ENCODE measurements around the gene PKD2L1.

Gene PKD2L1

GRCh38 chr10:100340948-100341847, 11.2 kb upstream of the PKD2L1 start:
- DNase-seq (ENCODE audit: extremely low read depth, low read depth) = no peak
- TF ChIP-seq, protein P1, sequence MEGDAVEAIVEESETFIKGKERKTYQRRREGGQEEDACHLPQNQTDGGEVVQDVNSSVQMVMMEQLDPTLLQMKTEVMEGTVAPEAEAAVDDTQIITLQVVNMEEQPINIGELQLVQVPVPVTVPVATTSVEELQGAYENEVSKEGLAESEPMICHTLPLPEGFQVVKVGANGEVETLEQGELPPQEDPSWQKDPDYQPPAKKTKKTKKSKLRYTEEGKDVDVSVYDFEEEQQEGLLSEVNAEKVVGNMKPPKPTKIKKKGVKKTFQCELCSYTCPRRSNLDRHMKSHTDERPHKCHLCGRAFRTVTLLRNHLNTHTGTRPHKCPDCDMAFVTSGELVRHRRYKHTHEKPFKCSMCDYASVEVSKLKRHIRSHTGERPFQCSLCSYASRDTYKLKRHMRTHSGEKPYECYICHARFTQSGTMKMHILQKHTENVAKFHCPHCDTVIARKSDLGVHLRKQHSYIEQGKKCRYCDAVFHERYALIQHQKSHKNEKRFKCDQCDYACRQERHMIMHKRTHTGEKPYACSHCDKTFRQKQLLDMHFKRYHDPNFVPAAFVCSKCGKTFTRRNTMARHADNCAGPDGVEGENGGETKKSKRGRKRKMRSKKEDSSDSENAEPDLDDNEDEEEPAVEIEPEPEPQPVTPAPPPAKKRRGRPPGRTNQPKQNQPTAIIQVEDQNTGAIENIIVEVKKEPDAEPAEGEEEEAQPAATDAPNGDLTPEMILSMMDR (IDR thresholded peaks at IDR 0.05; ENCODE audit: low read depth, low read length) = no peak

- no peak for DNase-seq (ENCODE audit: extremely low read depth, low read depth)
- TF ChIP-seq, protein P1 (IDR thresholded peaks at IDR 0.05; ENCODE audit: low read depth, low read length) = no peak
Measured at GRCh38 chr10:100339236-100339635, 9.2 kb upstream of the PKD2L1 start.

GRCh38 chr10:100338434-100339036, 8.5 kb upstream of the PKD2L1 start:
- DNase-seq (ENCODE audit: extremely low read depth, low read depth) = no peak
- TF ChIP-seq, protein P1 (IDR thresholded peaks at IDR 0.05; ENCODE audit: low read depth, low read length) = peak; percentile 98

- TF ChIP-seq, protein P1 (IDR thresholded peaks at IDR 0.05; ENCODE audit: low read depth, low read length) = no peak
- no peak for DNase-seq (ENCODE audit: extremely low read depth, low read depth)
Measured at GRCh38 chr10:100334762-100335161, 4.7 kb upstream of the PKD2L1 start.

- DNase-seq (ENCODE audit: extremely low read depth, low read depth) = no peak
- TF ChIP-seq, protein P1 (IDR thresholded peaks at IDR 0.05; ENCODE audit: low read depth, low read length) = no peak
Measured at GRCh38 chr10:100333661-100334440, 3.8 kb upstream of the PKD2L1 start.

GRCh38 chr10:100333106-100333505, 3.1 kb upstream of the PKD2L1 start:
- TF ChIP-seq, protein P1 (IDR thresholded peaks at IDR 0.05; ENCODE audit: low read depth, low read length) = no peak
- no peak for DNase-seq (ENCODE audit: extremely low read depth, low read depth)

All from AG09319 (cell line).